PC-9 (cell line): ENCODE measurements around the gene AQP2. TPM values are rescaled to one million over a fixed set of nuclear protein-coding genes. Genes with fewer than 3 reads are reported as not detected.

Experiments
- BruUV-seq: library from RNA; stranded (reverse); fragments of 400-500 nt; replicated peaks from 2 replicates; lab custom pipeline; 2021; lab: Mats Ljungman, UMichigan
- CTCF ChIA-PET: fragments of 300-600 bp; sonication (Branson Sonifier 250); formaldehyde crosslinking; loops from one replicate; lab custom pipeline; 2022; ENCODE audit warnings: antibody characterized with exemption; lab: Charles Lee
- POLR2A ChIA-PET: fragments of 300-600 bp; sonication (Branson Sonifier 250); formaldehyde crosslinking; loops from one replicate; lab custom pipeline; 2022; ENCODE audit warnings: antibody characterized with exemption; ENCODE audit not compliant: unreplicated experiment; lab: Charles Lee
- DNase-seq, 2 experiments: peaks; one replicate each; pipeline versions ENCODE4 v3.0.0 to v3.0.0-alpha.2; 2015 to 2022; ENCODE audit warnings: mixed read lengths in 1 of 2
- H2AFZ ChIP-seq: fragments of 200-600 bp; sonication (generic); 2 replicates; pipeline ENCODE4 v1.8.1; 2017; ENCODE audit warnings: antibody characterized with exemption
- H3F3A ChIP-seq: fragments of 200-600 bp; sonication (generic); 2 replicates; pipeline ENCODE4 v1.8.1; 2017; ENCODE audit warnings: antibody characterized with exemption, mild to moderate bottlenecking, low read depth; ENCODE audit not compliant: insufficient read depth
- H3K27ac ChIP-seq: fragments of 200-600 bp; sonication (generic); 2 replicates; pipeline ENCODE4 v1.6.1; 2016; ENCODE audit warnings: mixed run types
- H3K27me3 ChIP-seq: fragments of 200-600 bp; sonication (generic); 2 replicates; pipeline ENCODE4 v1.6.1; 2016; ENCODE audit warnings: low read depth, mixed run types; ENCODE audit not compliant: insufficient read depth
- H3K36me3 ChIP-seq: fragments of 200-600 bp; sonication (generic); 2 replicates; pipeline ENCODE4 v1.6.1; 2016; ENCODE audit warnings: low read depth, mixed run types
- H3K4me1 ChIP-seq: fragments of 200-600 bp; sonication (generic); replicated peaks from 2 replicates; pipeline ENCODE4 v1.6.1; 2016; ENCODE audit warnings: mixed run types; ENCODE audit not compliant: insufficient read depth
- H3K4me2 ChIP-seq: fragments of 200-600 bp; sonication (generic); 2 replicates; pipeline ENCODE4 v1.6.1; 2017; ENCODE audit warnings: mixed run types
- H3K4me3 ChIP-seq: fragments of 200-600 bp; sonication (generic); 2 replicates; pipeline ENCODE4 v1.6.1; 2016; ENCODE audit warnings: mixed run types
- H3K79me2 ChIP-seq: fragments of 200-600 bp; sonication (generic); 2 replicates; pipeline ENCODE4 v1.6.1; 2017; ENCODE audit warnings: low read depth, mixed run types
- H3K9me2 ChIP-seq: fragments of 200-600 bp; sonication (generic); 2 replicates; pipeline ENCODE4 v1.8.1; 2017; ENCODE audit warnings: mild to moderate bottlenecking; ENCODE audit not compliant: insufficient read depth
- H3K9me3 ChIP-seq: fragments of 200-600 bp; sonication (generic); 2 replicates; pipeline ENCODE4 v1.8.1; 2016; ENCODE audit warnings: low read depth; ENCODE audit not compliant: insufficient read depth
- H4K20me1 ChIP-seq: fragments of 200-600 bp; sonication (generic); 2 replicates; pipeline ENCODE4 v1.8.1; 2017; ENCODE audit not compliant: insufficient read depth
- EZH2 ChIP-seq: fragments of 200-600 bp; sonication (generic); IDR thresholded peaks from 2 replicates; pipeline ENCODE4 v1.8.0; 2017; ENCODE audit warnings: antibody characterized with exemption, low read depth
- intact Hi-C: fragments of 100-400 bp; cut with micrococcal nuclease; formaldehyde crosslinking; loops from one replicate; pipeline ENCODE4 v1.10.0; 2022; ENCODE audit not compliant: unreplicated experiment
- total RNA-seq: library from RNA; stranded (reverse); gene quantifications from 2 replicates; pipeline ENCODE4 v1.2.3, GENCODE V29; 2021
- TF ChIP-seq, protein P1 (sequence below): fragments of 200-600 bp; sonication (generic); conservative IDR thresholded peaks from 2 replicates; pipeline ENCODE4 v1.6.1; 2017; ENCODE audit warnings: mixed run types, antibody characterized with exemption, mild to moderate bottlenecking, moderate library complexity

The AQP2 gene
- total RNA-seq, 1 experiment from 2014 or later: not detected

GRCh38 chr12:49952391-49953055 lies 2.0 kb downstream of the AQP2 start:
- CTCF ChIA-PET: no interaction called here
- BruUV-seq: no TSS peak
- H3K27me3 ChIP-seq: no peaks in the 10 kb centered on the region
- intact Hi-C loops: no loop called here
- H4K20me1 ChIP-seq: no peaks in the 10 kb centered on the region
- no peak for TF ChIP-seq EZH2
- TF ChIP-seq, protein P1, sequence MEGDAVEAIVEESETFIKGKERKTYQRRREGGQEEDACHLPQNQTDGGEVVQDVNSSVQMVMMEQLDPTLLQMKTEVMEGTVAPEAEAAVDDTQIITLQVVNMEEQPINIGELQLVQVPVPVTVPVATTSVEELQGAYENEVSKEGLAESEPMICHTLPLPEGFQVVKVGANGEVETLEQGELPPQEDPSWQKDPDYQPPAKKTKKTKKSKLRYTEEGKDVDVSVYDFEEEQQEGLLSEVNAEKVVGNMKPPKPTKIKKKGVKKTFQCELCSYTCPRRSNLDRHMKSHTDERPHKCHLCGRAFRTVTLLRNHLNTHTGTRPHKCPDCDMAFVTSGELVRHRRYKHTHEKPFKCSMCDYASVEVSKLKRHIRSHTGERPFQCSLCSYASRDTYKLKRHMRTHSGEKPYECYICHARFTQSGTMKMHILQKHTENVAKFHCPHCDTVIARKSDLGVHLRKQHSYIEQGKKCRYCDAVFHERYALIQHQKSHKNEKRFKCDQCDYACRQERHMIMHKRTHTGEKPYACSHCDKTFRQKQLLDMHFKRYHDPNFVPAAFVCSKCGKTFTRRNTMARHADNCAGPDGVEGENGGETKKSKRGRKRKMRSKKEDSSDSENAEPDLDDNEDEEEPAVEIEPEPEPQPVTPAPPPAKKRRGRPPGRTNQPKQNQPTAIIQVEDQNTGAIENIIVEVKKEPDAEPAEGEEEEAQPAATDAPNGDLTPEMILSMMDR: no peak
- H2AFZ ChIP-seq: no peak overlapping the region
- no peaks in the 10 kb centered on the region for H3K36me3 ChIP-seq
- no peaks in the 10 kb centered on the region for H3F3A ChIP-seq
- H3K4me3 ChIP-seq: no peak overlapping the region
- DNase-seq: no peak
- H3K27ac ChIP-seq: no peak overlapping the region
- POLR2A ChIA-PET: no interaction called here
- H3K4me1 ChIP-seq: no peaks in the 10 kb centered on the region
- no peak overlapping the region for H3K4me2 ChIP-seq
- no peaks in the 10 kb centered on the region for H3K9me2 ChIP-seq
- no peaks in the 10 kb centered on the region for H3K9me3 ChIP-seq
- H3K79me2 ChIP-seq: no peaks in the 10 kb centered on the region

GRCh38 chr12:49953151-49953550 lies 2.6 kb downstream of the AQP2 start:
- POLR2A ChIA-PET: no interaction called here
- Histone ChIP-seq H3K79me2 (no peaks in the 10 kb centered on the region), H3K4me2 (no peak overlapping the region), H3K9me2 (no peaks in the 10 kb centered on the region), H2AFZ (no peak overlapping the region), H4K20me1 (no peaks in the 10 kb centered on the region), H3K4me3 (no peak overlapping the region), H3K36me3 (no peaks in the 10 kb centered on the region), H3K9me3 (no peaks in the 10 kb centered on the region), H3K27ac (no peak overlapping the region), H3K27me3 (no peaks in the 10 kb centered on the region), H3K4me1 (no peaks in the 10 kb centered on the region), H3F3A (no peaks in the 10 kb centered on the region)
- intact Hi-C loops: no loop called here
- CTCF ChIA-PET: interaction anchor here (0.7 kb wide), 1 partner anchor 121 kb away, joined by 5 read pairs; no protein-coding TSS in a partner anchor
- DNase-seq: no peak
- TF ChIP-seq, protein P1: no peak
- no peak for TF ChIP-seq EZH2
- no TSS peak for BruUV-seq

GRCh38 chr12:49953961-49954846 lies 3.7 kb downstream of the AQP2 start:
- H3F3A ChIP-seq: peaks cover 2% of the 10 kb centered on the region; the same call in 1 of the 2 replicates
- H3K36me3 ChIP-seq: no peaks in the 10 kb centered on the region
- no peak for DNase-seq
- no peaks in the 10 kb centered on the region for H3K9me2 ChIP-seq
- no peak overlapping the region for H3K4me2 ChIP-seq
- H2AFZ ChIP-seq: no peak overlapping the region
- H4K20me1 ChIP-seq: no peaks in the 10 kb centered on the region
- no TSS peak for BruUV-seq
- POLR2A ChIA-PET: no interaction called here
- no peak overlapping the region for H3K27ac ChIP-seq
- intact Hi-C loops: no loop called here
- no peak overlapping the region for H3K4me3 ChIP-seq
- CTCF ChIA-PET: interaction anchor here (1.3 kb wide), 1 partner anchor 8 kb away, joined by 3 read pairs; no protein-coding TSS in a partner anchor
- H3K27me3 ChIP-seq: no peaks in the 10 kb centered on the region
- no peaks in the 10 kb centered on the region for H3K9me3 ChIP-seq
- peaks cover 4% of the 10 kb centered on the region for H3K4me1 ChIP-seq
- H3K79me2 ChIP-seq: no peaks in the 10 kb centered on the region
- TF ChIP-seq, protein P1: no peak
- no peak for TF ChIP-seq EZH2
